Vagina (tissue), 2 donors: Measurements from ENCODE around the gene TMEM107. TPM values are rescaled to one million over a fixed set of nuclear protein-coding genes. Genes with fewer than 3 reads are reported as not detected.

ENCODE experiments used
- DNase-seq, 2 donors: peaks; one replicate each; pipeline ENCODE4 v3.0.0-alpha.2; 2017; ENCODE audit errors: extremely low spot score in 2 of 2
- H3K27ac ChIP-seq: fragments of 200-600 bp; sonication (generic); one replicate; pipeline ENCODE4 v1.5.1; 2019
- H3K27me3 ChIP-seq: fragments of 200-600 bp; sonication (generic); one replicate; pipeline ENCODE4 v1.5.1; 2019
- H3K36me3 ChIP-seq, 2 donors: fragments of 200-600 bp; sonication (generic); one replicate each; pipeline ENCODE4 v1.5.1; 2017 to 2019
- H3K4me1 ChIP-seq: fragments of 200-600 bp; sonication (generic); one replicate; pipeline ENCODE4 v1.5.1; 2019
- H3K4me3 ChIP-seq, 2 donors: fragments of 200-600 bp; sonication (generic); 1 replicate in 1 of 2; 2 replicates in 1 of 2; pipeline ENCODE4 v1.5.1; 2016 to 2019
- H3K9me3 ChIP-seq: fragments of 200-600 bp; sonication (generic); one replicate; pipeline ENCODE4 v1.5.1; 2019
- POLR2A ChIP-seq, 2 donors: fragments of 450-650 bp; IDR thresholded peaks; one replicate each; pipeline ENCODE4 v1.6.1; 2017; ENCODE audit warnings: antibody characterized with exemption in 2 of 2, mild to moderate bottlenecking in 2 of 2, moderate library complexity in 2 of 2
- POLR2AphosphoS5 ChIP-seq, 2 donors: sonication (generic); formaldehyde crosslinking; IDR thresholded peaks; one replicate each; pipeline ENCODE4 v1.9.0; 2017; ENCODE audit warnings: antibody characterized with exemption in 2 of 2, mild to moderate bottlenecking in 2 of 2, low read depth in 1 of 2; ENCODE audit not compliant: insufficient read depth in 1 of 2
- intact Hi-C: fragments of 100-400 bp; cut with DNase I; formaldehyde crosslinking; loops from one replicate; pipeline ENCODE4 v1.15.1; 2023
- total RNA-seq: library from RNA; depleted of rRNA; stranded (reverse); fragments of >200 nt; gene quantifications from one replicate; pipeline ENCODE4 v1.2.3, GENCODE V29; 2016
- TF ChIP-seq, protein P1 (sequence below), 3 experiments: fragments of 450-650 bp in 2 of 3; fragments of 200-600 bp in 1 of 3; sonication (generic) in 1 of 3; IDR thresholded peaks; one replicate each; pipeline ENCODE4 v1.5.1; 2017 to 2019; ENCODE audit warnings: antibody characterized with exemption in 3 of 3, mild to moderate bottlenecking in 2 of 3, moderate library complexity in 2 of 3

TMEM107 gene
- total RNA-seq, 1 donor from 2014 or later = 20.6 TPM

DNA sequence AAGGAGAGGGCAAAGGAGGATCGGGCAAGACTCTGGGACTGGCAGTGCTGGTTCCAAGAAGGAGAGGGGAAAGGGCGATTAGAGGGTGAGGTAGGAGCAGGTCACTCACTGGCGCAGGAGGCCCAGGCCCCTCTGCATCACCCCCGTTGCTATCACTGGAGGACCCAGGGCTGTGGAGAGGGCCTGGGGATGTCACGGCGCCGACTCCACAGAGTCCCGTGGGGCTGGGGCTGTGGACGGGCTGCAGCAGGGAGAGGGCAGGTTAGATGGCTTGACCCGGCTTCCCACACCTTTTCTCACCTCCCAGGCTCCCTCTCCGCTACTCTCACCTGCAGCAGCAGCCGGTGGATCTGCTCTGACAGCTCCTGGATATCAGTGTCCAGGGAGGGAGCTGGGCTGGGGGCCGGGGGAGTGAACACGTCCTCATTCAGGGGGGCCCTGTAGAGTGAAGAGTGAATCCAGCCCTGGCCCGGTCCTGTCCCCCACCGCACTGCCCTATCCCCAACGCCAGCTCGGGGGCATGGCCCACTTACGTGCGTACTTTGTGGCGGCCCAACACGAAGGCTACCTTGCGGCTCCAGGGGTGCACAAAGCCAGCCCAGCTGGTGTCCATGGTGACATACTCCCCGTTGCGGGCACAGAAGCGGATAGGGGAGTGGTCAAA is 28.9 kb downstream of the TMEM107 start:
- TF ChIP-seq POLR2A (IDR thresholded peaks at IDR 0.05) (no peak), POLR2AphosphoS5 (IDR thresholded peaks at IDR 0.05; ENCODE audit: insufficient read depth in 1 of 2, low read depth in 1 of 2) (no peak)
- TF ChIP-seq, protein P1, sequence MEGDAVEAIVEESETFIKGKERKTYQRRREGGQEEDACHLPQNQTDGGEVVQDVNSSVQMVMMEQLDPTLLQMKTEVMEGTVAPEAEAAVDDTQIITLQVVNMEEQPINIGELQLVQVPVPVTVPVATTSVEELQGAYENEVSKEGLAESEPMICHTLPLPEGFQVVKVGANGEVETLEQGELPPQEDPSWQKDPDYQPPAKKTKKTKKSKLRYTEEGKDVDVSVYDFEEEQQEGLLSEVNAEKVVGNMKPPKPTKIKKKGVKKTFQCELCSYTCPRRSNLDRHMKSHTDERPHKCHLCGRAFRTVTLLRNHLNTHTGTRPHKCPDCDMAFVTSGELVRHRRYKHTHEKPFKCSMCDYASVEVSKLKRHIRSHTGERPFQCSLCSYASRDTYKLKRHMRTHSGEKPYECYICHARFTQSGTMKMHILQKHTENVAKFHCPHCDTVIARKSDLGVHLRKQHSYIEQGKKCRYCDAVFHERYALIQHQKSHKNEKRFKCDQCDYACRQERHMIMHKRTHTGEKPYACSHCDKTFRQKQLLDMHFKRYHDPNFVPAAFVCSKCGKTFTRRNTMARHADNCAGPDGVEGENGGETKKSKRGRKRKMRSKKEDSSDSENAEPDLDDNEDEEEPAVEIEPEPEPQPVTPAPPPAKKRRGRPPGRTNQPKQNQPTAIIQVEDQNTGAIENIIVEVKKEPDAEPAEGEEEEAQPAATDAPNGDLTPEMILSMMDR (IDR thresholded peaks at IDR 0.05) = no peak
- Histone ChIP-seq H3K9me3 (no peaks in the 10 kb centered on the region), H3K36me3 (peaks cover 45 to 85% of the 10 kb centered on the region in 2 donors), H3K4me1 (peaks cover 26% of the 10 kb centered on the region), H3K27me3 (no peaks in the 10 kb centered on the region), H3K27ac (peak overlapping the region; percentile 37), H3K4me3 (no peak overlapping the region)
- intact Hi-C loops = no loop called here
- no peak for DNase-seq

DNA sequence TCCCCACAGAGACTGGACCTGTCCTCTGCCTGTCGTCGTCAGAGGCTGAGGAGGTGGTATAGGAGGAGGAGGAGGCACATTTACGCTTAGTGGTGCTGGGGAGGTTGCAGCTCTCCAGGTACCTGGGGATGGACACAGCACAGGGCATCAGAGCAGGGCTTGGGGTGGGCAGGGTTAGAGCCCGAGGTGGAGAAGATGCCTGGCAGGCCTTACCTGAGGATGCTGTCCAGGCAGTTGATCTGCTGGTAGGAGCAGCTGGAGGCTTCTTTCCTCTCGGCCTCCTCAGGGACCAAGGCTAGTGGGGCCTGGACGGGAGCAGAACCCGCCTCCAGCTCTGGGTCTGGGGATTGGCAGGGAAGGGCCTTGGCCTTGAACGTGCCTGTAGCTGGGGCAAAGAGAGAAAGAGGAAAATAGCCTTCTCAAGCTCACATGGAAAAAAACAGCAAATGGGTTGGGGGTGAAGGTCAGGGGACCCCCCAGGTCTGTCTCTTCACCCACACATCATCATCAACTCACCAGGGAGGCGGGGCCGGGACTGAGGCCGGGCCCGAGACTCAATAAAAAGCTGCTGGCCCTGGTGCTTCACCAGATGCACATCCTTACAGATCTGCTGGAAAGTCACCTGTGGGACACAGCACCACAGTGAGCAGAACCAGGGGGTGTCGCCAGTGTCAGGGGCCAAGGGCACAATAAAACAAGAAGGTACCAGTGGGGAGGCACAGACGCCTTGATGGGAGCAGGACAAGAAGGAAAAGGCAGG is 29.6 kb downstream of the TMEM107 start:
- no peaks in the 10 kb centered on the region for H3K9me3 ChIP-seq
- no peak overlapping the region for H3K4me3 ChIP-seq
- peak in 1 of 2 donors; percentile 88 for DNase-seq
- TF ChIP-seq POLR2AphosphoS5 (IDR thresholded peaks at IDR 0.05; ENCODE audit: insufficient read depth in 1 of 2, low read depth in 1 of 2) (peak in 1 of 2 donors; percentile 13), POLR2A (IDR thresholded peaks at IDR 0.05) (no peak)
- TF ChIP-seq, protein P1 (IDR thresholded peaks at IDR 0.05) = no peak
- intact Hi-C loops = no loop called here
- peaks cover 45 to 92% of the 10 kb centered on the region in 2 donors for H3K36me3 ChIP-seq
- H3K27ac ChIP-seq = peak overlapping the region; percentile 37
- H3K27me3 ChIP-seq = no peaks in the 10 kb centered on the region
- peaks cover 26% of the 10 kb centered on the region for H3K4me1 ChIP-seq

DNA sequence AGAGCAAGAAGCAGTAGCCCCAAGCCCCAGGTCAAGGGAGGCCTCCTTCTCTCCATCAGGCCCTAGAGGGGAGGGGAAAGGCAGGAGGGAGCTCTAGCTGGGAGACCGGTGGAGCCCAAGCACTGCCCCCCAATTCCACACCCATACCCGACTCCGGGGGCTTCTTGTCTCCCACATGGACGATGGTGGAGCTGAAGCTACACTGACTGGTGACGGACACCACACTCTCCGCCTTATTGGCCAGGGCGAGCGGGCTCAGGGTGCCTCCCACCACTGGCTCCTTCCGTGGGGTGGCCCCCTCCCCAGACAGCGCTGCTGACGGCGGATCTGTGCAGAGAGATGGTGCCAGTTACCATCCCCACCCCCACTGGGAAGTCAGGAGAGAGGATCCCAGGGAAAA is 30.4 kb downstream of the TMEM107 start:
- Histone ChIP-seq H3K27me3 (no peaks in the 10 kb centered on the region), H3K4me1 (peaks cover 24% of the 10 kb centered on the region), H3K27ac (peak overlapping the region; percentile 37), H3K4me3 (no peak overlapping the region), H3K9me3 (no peaks in the 10 kb centered on the region), H3K36me3 (peaks cover 45 to 100% of the 10 kb centered on the region in 2 donors)
- TF ChIP-seq, protein P1 (IDR thresholded peaks at IDR 0.05) = no peak
- TF ChIP-seq POLR2AphosphoS5 (IDR thresholded peaks at IDR 0.05; ENCODE audit: insufficient read depth in 1 of 2, low read depth in 1 of 2) (peak in 1 of 2 donors; percentile 3), POLR2A (IDR thresholded peaks at IDR 0.05) (no peak)
- DNase-seq = peak in 1 of 2 donors; percentile 86
- intact Hi-C loops = no loop called here

DNA sequence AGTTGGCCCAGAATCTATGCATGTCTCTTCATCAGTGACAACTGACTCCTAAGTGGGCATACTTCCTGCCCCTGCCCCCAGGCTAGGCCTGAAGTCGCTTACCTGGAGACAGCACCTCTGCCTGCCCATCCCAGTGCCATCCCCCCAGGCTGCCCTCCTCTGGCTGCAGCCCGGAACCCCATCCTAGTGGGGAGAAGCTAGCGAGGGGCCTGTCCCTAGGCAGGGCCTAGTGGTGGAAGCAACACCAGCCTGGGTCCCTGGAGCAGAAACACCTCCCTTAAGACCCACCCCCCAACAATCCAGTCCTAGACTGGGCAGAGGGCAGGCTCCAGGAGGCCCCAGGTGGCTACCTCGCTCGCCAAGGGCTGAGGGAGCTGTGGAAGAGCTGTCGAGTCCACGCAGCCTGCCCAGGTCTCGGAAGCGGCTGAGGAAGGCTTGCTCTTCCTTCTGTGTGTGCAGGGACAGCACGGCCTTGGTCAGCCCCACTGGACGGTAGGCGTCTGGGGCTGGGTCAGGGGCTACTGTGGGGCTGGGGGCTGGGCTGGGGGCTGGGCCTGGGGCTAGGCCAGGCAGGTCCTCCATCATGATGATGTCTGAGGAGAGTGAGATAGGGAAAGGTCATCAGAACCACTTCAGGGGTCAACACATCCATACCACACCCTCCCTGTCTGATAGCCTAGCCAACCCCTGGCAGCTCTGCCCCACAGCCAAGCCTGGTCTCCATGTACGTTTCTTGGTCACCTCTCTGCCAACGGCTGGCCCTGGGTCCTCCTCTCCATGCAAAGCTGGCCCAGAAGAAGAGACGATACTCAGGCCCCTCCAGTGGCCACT is 31.6 kb downstream of the TMEM107 start:
- TF ChIP-seq POLR2AphosphoS5 (IDR thresholded peaks at IDR 0.05; ENCODE audit: insufficient read depth in 1 of 2, low read depth in 1 of 2) (peak in 1 of 2 donors; percentile 4), POLR2A (IDR thresholded peaks at IDR 0.05) (no peak)
- TF ChIP-seq, protein P1 (IDR thresholded peaks at IDR 0.05) = no peak
- no peak overlapping the region for H3K27ac ChIP-seq
- H3K4me1 ChIP-seq = peaks cover 19% of the 10 kb centered on the region
- intact Hi-C loops = no loop called here
- H3K4me3 ChIP-seq = no peak overlapping the region
- DNase-seq = no peak
- H3K27me3 ChIP-seq = no peaks in the 10 kb centered on the region
- no peaks in the 10 kb centered on the region for H3K9me3 ChIP-seq
- H3K36me3 ChIP-seq = peaks cover 43 to 100% of the 10 kb centered on the region in 2 donors
